Measurements from ENCODE around the gene CREB5.
"Not testable (repeated sequence)": the region's sequence is repeated elsewhere in the genome, so short reads cannot be mapped to it uniquely, and the experiment has no call there.

Gene CREB5

DNA sequence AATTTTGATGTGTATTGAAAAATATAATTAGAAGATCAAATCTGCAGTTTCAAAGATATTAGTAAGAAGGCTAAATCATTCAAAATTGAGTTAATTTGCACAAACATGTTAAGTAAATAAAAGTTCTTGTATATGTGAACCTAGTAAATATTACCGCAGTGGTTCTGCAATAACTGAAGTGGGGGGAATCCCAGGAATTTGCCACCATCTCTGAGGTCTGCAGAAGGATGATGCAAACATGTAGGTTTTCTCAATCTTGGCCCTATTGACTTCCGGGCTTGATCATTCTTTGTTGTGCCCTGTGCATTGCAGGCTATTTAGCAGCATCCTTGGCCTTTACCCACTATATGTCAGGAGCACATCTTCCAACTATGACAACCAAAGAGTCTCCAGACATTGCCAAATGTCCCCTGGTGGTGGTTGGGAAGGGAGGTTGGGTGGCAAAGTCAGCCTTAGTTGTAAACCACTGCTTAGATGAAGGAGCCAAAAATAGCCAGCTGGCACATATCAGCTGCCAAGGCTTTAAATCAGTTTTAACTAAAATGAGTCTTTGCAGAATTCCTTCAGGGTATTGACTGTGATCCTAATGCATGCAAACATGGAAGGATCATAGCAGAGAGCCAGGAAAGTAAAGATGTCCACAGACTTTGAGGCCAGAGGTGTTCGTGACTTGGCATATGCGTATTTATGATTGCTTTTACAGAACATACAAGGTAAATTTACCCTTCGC, 399.5 kb downstream of the CREB5 start:
- Histone ChIP-seq H3K9me3 (ENCODE audit: control insufficient read depth, insufficient read depth, low read depth, low read length) (no peaks in the 10 kb centered on the region), H3K9ac (ENCODE audit: low read length) (no peak overlapping the region), H3K4me1 (ENCODE audit: control insufficient read depth, insufficient read depth, low read length) (no peaks in the 10 kb centered on the region), H3K36me3 (ENCODE audit: control insufficient read depth, insufficient read depth, low read length) (no peaks in the 10 kb centered on the region), H3K27ac (ENCODE audit: low read depth, low read length) (no peak overlapping the region), H3K4me3 (ENCODE audit: low read depth, low read length) (no peak overlapping the region), H3K27me3 (ENCODE audit: control insufficient read depth, insufficient read depth, low read length) (no peaks in the 10 kb centered on the region)

DNA sequence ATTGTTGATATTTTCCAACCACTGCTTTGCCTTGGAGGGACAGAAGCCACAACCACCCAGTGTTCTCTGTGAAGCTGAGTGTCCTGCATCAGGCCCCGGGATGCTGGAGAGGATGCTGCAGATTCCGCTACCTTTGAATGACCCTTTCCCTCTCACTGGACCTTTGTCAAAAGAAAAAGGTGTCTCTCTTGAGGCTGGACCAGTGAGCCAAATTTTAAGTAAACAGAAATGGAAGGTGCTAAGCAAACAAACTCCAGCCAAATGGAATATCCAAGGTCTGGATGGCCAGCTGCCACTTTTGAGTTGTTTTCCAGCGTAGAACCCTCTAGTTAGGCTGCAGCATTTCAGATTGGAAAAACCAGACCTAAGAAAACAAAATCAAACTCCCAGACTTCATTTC, 400.3 kb downstream of the CREB5 start:
- Histone ChIP-seq H3K36me3 (ENCODE audit: control insufficient read depth, insufficient read depth, low read length) (no peaks in the 10 kb centered on the region), H3K4me1 (ENCODE audit: control insufficient read depth, insufficient read depth, low read length) (no peaks in the 10 kb centered on the region), H3K27ac (ENCODE audit: low read depth, low read length) (no peak overlapping the region), H3K9me3 (ENCODE audit: control insufficient read depth, insufficient read depth, low read depth, low read length) (no peaks in the 10 kb centered on the region), H3K27me3 (ENCODE audit: control insufficient read depth, insufficient read depth, low read length) (no peaks in the 10 kb centered on the region), H3K9ac (ENCODE audit: low read length) (no peak overlapping the region), H3K4me3 (ENCODE audit: low read depth, low read length) (no peak overlapping the region)

DNA sequence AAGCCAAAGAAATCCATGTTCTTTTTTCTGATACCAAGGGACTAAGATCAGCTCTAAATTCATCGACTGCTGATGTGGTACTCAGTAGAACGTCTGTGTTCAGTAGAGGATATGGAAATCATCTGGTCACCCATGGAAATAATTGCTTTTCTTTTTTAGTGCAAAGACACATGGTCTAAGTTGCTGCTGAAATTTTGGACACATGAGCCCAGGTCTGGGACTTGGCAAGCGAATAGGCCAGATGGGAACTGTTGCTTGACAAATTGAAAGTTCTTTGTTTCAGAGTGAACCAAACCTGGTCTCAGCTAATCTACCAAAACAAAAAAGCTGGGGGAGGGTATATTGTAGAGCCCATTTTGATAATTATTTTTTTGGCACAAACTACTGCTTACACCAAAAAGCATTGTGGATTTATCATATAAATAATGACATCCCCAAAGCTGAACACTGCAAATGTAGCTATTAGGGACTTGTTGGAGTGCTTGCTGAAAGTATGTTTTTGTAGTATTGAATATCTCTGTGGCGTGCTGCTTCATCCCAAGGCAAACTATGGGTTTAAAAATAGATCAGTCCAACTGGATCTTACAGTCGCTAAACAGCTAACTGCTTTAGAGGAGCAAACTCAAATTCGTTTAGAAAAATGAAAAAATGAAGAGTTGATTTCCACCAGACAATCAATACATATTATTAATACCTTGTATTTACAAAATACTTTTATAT, 401.1 kb downstream of the CREB5 start:
- no peak overlapping the region for H3K9ac ChIP-seq (ENCODE audit: low read length)
- no peaks in the 10 kb centered on the region for H3K36me3 ChIP-seq (ENCODE audit: control insufficient read depth, insufficient read depth, low read length)
- H3K4me3 ChIP-seq (ENCODE audit: low read depth, low read length), result no peak overlapping the region
- H3K9me3 ChIP-seq (ENCODE audit: control insufficient read depth, insufficient read depth, low read depth, low read length), result no peaks in the 10 kb centered on the region
- no peak overlapping the region for H3K27ac ChIP-seq (ENCODE audit: low read depth, low read length)
- H3K27me3 ChIP-seq (ENCODE audit: control insufficient read depth, insufficient read depth, low read length), result no peaks in the 10 kb centered on the region
- H3K4me1 ChIP-seq (ENCODE audit: control insufficient read depth, insufficient read depth, low read length), result no peaks in the 10 kb centered on the region

DNA sequence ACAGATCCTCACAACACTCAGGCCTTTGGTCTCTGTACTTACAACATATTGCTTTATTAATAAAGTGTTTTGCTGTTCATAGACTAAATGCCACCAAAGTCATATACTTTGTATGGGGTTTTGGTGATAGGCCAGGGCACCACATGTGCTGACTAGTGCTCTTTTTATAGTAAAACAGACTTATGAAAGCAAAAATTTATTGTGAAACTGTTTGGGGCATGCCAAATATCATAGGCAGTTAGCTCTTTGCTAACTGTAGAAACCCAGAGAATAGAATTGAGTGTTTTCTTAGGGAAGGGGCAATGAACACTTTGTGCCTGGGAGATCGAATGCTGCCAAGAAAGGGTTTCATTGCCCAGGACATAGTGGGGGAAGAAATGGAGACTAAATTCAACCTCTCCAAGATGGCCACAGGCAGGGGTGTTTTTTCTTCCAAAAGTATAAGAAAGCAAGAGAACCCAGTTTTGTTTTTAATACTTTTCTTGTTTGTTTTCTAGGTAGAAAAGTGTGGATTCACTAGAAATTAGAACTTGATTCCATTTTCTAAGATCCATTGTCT, 403.1 kb downstream of the CREB5 start:
- no peak overlapping the region for H3K27ac ChIP-seq (ENCODE audit: low read depth, low read length)
- no peak overlapping the region for H3K4me3 ChIP-seq (ENCODE audit: low read depth, low read length)
- H3K36me3 ChIP-seq (ENCODE audit: control insufficient read depth, insufficient read depth, low read length), result no peaks in the 10 kb centered on the region
- no peaks in the 10 kb centered on the region for H3K9me3 ChIP-seq (ENCODE audit: control insufficient read depth, insufficient read depth, low read depth, low read length)
- no peaks in the 10 kb centered on the region; the same call in 1 of the 2 replicates for H3K4me1 ChIP-seq (ENCODE audit: control insufficient read depth, insufficient read depth, low read length)
- no peak overlapping the region for H3K9ac ChIP-seq (ENCODE audit: low read length)
- no peaks in the 10 kb centered on the region for H3K27me3 ChIP-seq (ENCODE audit: control insufficient read depth, insufficient read depth, low read length)

DNA sequence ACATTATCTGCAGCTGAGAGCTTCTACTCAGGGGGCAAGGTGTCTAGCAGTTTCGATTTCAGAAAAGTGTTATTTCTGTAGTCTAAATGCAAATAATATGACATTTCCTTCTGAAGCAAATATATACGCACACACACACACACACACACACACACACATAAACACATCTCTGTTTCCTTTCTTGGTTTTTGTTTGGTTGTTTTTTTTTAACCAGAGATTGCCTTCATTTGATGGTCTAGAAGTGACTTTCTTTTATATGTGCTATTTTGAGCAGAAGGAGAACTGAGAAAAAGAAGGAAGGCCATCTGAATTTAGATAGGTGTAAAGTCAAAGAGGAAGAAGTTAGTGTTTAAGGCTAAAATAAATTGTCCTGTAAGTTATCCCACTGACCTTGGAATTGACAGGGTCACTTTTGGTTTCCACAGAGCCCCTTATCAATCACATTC, 403.6 kb downstream of the CREB5 start:
- H3K27me3 ChIP-seq (ENCODE audit: control insufficient read depth, insufficient read depth, low read length), result no peaks in the 10 kb centered on the region
- H3K36me3 ChIP-seq (ENCODE audit: control insufficient read depth, insufficient read depth, low read length), result no peaks in the 10 kb centered on the region
- H3K4me1 ChIP-seq (ENCODE audit: control insufficient read depth, insufficient read depth, low read length), result no peaks in the 10 kb centered on the region; the same call in 1 of the 2 replicates
- no peaks in the 10 kb centered on the region for H3K9me3 ChIP-seq (ENCODE audit: control insufficient read depth, insufficient read depth, low read depth, low read length)
- no peak overlapping the region for H3K4me3 ChIP-seq (ENCODE audit: low read depth, low read length)
- no peak overlapping the region for H3K27ac ChIP-seq (ENCODE audit: low read depth, low read length)
- H3K9ac ChIP-seq (ENCODE audit: low read length), result no peak overlapping the region

DNA sequence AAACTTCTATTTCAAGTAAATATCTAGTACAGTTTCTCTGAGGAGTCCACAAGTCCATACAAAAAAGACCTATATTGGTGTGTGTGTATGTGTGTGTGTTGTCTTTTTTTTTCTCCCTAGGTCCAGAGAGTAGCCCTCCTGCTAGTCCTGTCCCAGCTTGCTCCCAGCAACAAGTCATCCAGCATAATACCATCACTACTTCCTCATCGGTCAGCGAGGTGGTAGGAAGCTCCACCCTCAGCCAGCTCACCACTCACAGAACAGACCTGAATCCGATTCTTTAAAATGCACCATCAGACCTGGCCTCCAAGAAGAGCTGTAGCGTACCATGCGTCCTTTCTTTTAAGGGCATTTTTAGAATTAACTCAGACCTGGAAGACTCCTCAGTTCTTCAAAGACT, 406.7 kb downstream of the CREB5 start:
- Histone ChIP-seq H3K9me3 (ENCODE audit: control insufficient read depth, insufficient read depth, low read depth, low read length) (no peaks in the 10 kb centered on the region), H3K36me3 (ENCODE audit: control insufficient read depth, insufficient read depth, low read length) (no peaks in the 10 kb centered on the region), H3K4me1 (ENCODE audit: control insufficient read depth, insufficient read depth, low read length) (peaks cover 4% of the 10 kb centered on the region; the same call in 1 of the 2 replicates), H3K27me3 (ENCODE audit: control insufficient read depth, insufficient read depth, low read length) (no peaks in the 10 kb centered on the region), H3K27ac (ENCODE audit: low read depth, low read length) (no peak overlapping the region), H3K9ac (ENCODE audit: low read length) (no peak overlapping the region), H3K4me3 (ENCODE audit: low read depth, low read length) (no peak overlapping the region)

DNA sequence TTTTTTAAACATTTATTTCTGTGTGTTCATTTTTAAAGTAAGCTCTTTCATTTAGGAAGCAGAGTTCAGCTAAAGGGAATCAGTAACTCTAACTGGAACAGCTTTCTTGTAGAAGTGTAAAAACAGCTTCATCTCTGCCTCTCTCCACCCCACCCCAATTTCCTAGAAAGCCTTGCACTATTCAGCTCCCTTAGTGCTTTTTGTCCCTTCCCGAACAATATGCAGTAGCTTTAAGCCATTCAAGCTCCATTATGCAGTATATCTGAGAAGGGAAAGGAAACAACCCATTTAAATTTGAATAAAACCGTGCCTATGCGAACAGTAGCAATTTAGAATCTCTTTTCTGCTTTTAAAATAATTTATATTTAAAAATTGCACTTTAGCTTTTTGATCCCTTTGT, 411.3 kb downstream of the CREB5 start:
- Histone ChIP-seq H3K4me3 (ENCODE audit: low read depth, low read length) (no peak overlapping the region), H3K4me1 (ENCODE audit: control insufficient read depth, insufficient read depth, low read length) (peaks cover 4% of the 10 kb centered on the region; the same call in 1 of the 2 replicates), H3K27ac (ENCODE audit: low read depth, low read length) (no peak overlapping the region), H3K9ac (ENCODE audit: low read length) (no peak overlapping the region), H3K9me3 (ENCODE audit: control insufficient read depth, insufficient read depth, low read depth, low read length) (no peaks in the 10 kb centered on the region), H3K27me3 (ENCODE audit: control insufficient read depth, insufficient read depth, low read length) (no peaks in the 10 kb centered on the region), H3K36me3 (ENCODE audit: control insufficient read depth, insufficient read depth, low read length) (no peaks in the 10 kb centered on the region)

DNA sequence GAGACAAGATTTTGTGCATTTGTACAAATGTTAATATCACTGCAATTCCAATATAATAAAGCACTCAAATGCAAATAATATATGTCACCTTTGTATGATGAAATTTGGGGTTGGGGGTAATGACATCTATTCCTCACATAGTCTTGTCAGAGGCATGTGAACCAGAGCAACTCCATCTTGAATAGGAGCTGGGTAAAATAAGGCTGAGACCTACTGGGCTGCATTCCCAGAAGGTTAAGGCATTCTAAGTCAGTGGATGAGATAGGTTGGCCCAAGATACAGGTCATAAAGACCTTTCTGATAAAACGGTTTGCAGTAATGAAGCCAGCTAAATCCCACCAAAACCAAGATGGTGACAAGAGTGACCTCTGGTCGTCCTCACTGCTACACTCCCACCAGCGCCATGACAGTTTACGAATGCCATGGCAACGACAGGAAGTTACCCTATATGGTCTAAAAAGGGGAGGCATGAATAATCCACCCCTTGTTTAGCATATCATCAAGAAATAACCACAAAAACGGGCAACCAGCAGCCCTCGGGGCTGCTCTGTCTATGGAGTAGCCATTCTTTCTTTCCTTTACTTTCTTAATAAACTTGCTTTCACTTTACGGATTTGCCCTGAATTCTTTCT, 413.6 kb downstream of the CREB5 start:
- H3K4me3 ChIP-seq (ENCODE audit: low read depth, low read length); H3K27ac ChIP-seq (ENCODE audit: low read depth, low read length); H3K27me3 ChIP-seq (ENCODE audit: control insufficient read depth, insufficient read depth, low read length); H3K9me3 ChIP-seq (ENCODE audit: control insufficient read depth, insufficient read depth, low read depth, low read length); H3K9ac ChIP-seq (ENCODE audit: low read length); H3K36me3 ChIP-seq (ENCODE audit: control insufficient read depth, insufficient read depth, low read length); H3K4me1 ChIP-seq (ENCODE audit: control insufficient read depth, insufficient read depth, low read length): not testable (repeated sequence)

DNA sequence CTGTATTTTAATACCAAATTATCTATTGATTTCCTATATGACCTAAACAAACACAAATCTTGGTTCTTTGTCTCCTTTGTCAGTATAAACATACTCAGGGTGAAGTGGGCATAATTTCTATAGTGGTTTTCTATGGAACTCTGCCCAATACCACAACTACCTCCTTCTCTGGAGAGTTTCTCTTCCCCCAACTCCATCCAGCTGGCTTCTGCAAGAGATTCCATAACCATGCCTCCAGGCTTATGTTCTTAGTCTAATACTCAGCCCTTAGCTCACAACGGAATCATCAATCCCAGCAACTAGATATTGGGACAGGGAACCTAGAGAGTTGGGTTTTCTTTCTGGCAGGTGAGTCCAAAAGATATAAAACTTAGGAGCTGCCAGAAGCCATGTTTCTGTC, 418.5 kb downstream of the CREB5 start:
- no peaks in the 10 kb centered on the region for H3K4me1 ChIP-seq (ENCODE audit: control insufficient read depth, insufficient read depth, low read length)
- H3K27ac ChIP-seq (ENCODE audit: low read depth, low read length), result no peak overlapping the region
- H3K36me3 ChIP-seq (ENCODE audit: control insufficient read depth, insufficient read depth, low read length), result no peaks in the 10 kb centered on the region
- H3K27me3 ChIP-seq (ENCODE audit: control insufficient read depth, insufficient read depth, low read length), result no peaks in the 10 kb centered on the region
- H3K9me3 ChIP-seq (ENCODE audit: control insufficient read depth, insufficient read depth, low read depth, low read length), result no peaks in the 10 kb centered on the region
- no peak overlapping the region for H3K9ac ChIP-seq (ENCODE audit: low read length)
- H3K4me3 ChIP-seq (ENCODE audit: low read depth, low read length), result no peak overlapping the region

DNA sequence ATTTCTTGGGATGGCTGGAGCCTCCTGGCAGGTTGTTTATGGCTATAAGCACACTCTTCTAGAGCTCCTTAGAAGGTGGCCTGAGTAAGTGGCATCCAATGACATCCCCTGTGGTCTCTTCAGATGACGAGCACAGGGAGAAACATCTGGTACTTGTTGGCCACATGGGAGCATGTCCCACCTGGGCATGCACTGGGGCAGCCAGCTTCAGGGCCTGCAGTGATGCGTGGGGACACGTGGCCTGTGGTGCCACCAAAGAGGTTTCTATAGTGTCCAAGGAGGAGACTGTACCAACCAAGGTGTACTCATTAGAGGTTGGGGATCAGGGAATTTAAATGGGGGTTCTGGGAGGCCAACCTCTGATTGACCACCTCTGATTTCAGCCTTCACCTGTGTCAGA, 420.4 kb downstream of the CREB5 start:
- no peaks in the 10 kb centered on the region for H3K27me3 ChIP-seq (ENCODE audit: control insufficient read depth, insufficient read depth, low read length)
- H3K4me1 ChIP-seq (ENCODE audit: control insufficient read depth, insufficient read depth, low read length), result no peaks in the 10 kb centered on the region
- H3K36me3 ChIP-seq (ENCODE audit: control insufficient read depth, insufficient read depth, low read length), result no peaks in the 10 kb centered on the region
- no peak overlapping the region for H3K27ac ChIP-seq (ENCODE audit: low read depth, low read length)
- no peak overlapping the region for H3K9ac ChIP-seq (ENCODE audit: low read length)
- no peak overlapping the region for H3K4me3 ChIP-seq (ENCODE audit: low read depth, low read length)
- H3K9me3 ChIP-seq (ENCODE audit: control insufficient read depth, insufficient read depth, low read depth, low read length), result peaks cover 1% of the 10 kb centered on the region

DNA sequence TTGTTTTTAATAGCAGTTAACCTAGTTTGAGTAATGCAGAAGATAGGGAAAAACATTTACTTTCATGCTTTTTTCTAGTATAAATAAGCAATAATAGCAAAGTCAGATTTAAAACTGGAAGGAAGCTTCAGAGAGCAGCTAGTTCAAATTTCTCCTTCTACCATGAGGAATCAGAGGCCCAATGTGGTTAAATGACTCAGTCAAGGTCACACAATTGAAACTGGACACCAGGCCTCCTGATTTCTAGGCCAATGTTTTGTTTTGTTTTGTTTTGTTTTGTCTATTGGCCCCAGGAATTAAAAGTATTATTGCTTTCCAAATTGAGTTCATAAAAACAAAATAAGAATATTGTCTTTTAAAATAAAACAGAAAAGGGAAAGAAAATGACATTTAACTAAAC, 423.5 kb downstream of the CREB5 start:
- Histone ChIP-seq H3K27me3 (ENCODE audit: control insufficient read depth, insufficient read depth, low read length) (no peaks in the 10 kb centered on the region), H3K9me3 (ENCODE audit: control insufficient read depth, insufficient read depth, low read depth, low read length) (peaks cover 4% of the 10 kb centered on the region), H3K27ac (ENCODE audit: low read depth, low read length) (no peak overlapping the region), H3K4me1 (ENCODE audit: control insufficient read depth, insufficient read depth, low read length) (no peaks in the 10 kb centered on the region), H3K36me3 (ENCODE audit: control insufficient read depth, insufficient read depth, low read length) (no peaks in the 10 kb centered on the region), H3K9ac (ENCODE audit: low read length) (no peak overlapping the region), H3K4me3 (ENCODE audit: low read depth, low read length) (no peak overlapping the region)

All from HUES6 (cell line).